HG03025 (cell line): Measurements from ENCODE around the gene ASTL.
"Not testable (repeated sequence)": the region's sequence is repeated elsewhere in the genome, so short reads cannot be mapped to it uniquely, and the experiment has no call there.

ENCODE experiments used
- ATAC-seq: cut with Tn5 transposase; IDR thresholded peaks from one replicate; pipeline ENCODE4 v1.9.1; 2021; ENCODE audit warnings: mild to moderate bottlenecking, moderate library complexity; ENCODE audit not compliant: unreplicated experiment, low FRiP score

The ASTL gene

DNA sequence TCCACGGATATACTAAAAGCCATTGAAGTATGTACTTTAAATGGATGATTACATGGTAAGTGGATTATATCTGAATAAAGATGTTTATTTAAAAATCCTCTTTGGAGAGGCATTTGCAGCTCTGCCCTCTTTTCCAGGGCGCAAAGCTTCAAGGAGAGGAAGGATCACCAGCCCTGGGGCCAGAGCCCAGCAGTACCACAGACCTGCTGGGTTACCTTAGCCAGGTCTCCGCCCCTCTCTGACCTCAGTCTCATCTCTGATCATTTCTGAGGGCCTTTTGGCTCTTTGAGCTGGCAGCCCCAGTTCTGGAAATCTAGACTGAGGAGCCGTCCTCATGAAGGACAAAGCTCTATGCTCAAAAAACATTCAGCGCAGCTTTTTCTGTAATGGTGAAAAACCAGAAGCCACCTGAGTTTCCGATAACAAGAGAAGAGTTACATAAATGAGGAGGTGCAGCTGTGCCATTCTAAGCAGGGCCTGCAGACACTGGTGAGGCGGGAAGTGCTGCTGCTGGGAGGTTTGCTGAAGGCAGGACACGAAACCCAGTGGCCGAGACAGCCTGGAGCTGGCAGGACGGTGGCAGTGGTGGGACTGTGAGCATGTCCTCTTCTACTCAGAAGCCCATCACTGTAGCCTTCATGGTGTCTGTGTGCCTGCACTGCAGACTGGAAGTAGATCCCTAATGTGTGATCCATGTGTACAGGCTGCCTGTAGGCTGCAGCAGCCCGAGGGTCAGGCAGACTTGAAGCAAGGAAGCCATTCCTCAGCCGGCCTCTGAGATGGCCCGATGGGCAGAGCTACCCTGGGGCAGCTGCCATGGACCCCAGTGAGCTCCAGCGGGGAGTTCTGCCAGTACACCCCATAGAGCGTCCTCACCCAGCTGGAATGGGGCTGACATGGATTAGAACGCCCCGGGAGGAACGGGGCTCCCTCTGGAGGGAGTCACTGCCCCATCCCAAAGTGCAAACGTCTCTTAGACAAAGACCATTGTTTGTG, 49.7 kb downstream of the ASTL start:
- ATAC-seq, result no peak

GRCh38 chr2:96087130-96087529, 51.2 kb downstream of the ASTL start:
- no peak for ATAC-seq

DNA sequence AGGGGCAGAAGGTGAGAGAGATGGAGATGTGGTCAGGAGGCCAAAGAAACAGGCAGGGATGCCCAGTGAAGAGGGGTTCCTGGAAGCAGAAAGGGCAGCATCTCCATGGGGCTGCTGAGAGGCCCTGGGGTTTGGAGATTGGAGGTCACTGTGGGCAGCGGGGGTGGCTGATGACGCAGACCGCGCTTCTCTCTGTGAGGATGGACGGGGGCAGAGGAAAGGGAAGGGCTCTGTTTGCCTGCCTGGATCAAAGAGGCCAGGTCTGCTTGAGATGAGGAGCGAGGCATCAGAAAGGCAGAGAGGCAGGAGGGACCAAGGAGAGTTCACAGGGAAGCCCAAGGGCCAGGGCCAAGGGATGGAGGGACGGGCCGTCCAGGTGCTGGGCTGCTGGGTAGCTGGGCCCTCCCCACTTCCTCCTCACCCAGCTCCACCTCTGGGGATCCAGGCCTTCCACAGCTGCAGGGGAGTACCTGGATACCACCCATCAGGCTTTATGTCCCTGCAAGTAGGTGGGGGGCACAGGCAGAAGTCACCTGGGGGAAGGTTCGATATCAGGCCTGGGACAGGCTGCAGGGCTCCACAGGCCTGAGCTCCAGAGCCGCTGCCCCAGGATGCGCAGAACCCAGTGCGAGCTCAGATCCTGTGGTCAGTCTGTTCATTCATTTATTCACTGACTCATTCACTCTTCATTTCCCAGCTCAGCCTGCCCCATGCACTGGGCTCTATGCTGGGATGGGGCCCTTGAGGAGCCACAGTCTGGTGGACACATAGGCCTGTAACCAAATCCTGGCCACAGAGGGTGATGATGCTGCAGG, 52.6 kb downstream of the ASTL start:
- no peak for ATAC-seq

GRCh38 chr2:96084858-96085518, 53.3 kb downstream of the ASTL start:
- not testable (repeated sequence) for ATAC-seq

- no peak for ATAC-seq
Measured at GRCh38 chr2:96083989-96084857, 54.1 kb downstream of the ASTL start.

DNA sequence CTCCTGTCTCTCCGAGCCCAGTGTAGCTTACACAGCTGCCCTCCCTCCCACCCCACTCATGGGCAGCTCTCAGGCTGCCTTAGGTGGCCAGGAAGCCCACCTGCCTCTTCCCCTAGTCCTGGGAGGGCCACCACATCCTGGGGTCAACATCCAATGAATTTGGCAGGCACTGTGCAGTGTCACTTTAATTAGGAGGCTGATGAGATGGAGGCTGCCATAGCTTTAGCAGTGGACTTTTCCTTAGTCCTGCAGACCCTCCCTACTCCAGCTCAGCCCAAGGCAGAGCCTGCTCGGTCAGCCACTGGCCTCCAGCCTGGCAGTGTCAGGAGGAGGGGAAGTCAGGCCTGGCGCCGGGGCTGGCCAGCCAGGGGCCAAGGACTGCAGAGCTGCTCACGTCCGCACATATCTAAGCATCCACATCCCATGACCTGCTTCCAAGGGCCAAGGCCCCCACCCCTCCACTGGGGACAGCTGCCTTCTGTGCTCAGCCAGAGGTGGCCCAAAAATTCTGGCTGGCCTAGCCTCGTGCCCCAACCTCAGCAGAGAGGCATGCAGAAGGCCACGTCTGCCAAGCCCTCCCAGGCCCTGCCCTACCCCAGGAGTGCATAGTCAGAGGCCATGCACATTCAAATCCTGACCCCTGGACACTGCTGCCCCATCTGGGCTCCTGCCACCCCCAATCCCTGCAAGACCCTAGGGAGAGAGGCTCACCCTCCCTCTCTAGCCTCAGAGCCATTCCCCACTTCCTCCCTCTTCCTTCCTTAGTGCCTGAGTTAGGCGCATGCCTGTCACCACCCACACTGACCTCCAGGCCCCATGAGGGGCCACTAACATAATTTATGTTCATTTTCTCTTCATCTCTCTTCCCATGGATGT, 55.0 kb downstream of the ASTL start:
- ATAC-seq, result no peak

DNA sequence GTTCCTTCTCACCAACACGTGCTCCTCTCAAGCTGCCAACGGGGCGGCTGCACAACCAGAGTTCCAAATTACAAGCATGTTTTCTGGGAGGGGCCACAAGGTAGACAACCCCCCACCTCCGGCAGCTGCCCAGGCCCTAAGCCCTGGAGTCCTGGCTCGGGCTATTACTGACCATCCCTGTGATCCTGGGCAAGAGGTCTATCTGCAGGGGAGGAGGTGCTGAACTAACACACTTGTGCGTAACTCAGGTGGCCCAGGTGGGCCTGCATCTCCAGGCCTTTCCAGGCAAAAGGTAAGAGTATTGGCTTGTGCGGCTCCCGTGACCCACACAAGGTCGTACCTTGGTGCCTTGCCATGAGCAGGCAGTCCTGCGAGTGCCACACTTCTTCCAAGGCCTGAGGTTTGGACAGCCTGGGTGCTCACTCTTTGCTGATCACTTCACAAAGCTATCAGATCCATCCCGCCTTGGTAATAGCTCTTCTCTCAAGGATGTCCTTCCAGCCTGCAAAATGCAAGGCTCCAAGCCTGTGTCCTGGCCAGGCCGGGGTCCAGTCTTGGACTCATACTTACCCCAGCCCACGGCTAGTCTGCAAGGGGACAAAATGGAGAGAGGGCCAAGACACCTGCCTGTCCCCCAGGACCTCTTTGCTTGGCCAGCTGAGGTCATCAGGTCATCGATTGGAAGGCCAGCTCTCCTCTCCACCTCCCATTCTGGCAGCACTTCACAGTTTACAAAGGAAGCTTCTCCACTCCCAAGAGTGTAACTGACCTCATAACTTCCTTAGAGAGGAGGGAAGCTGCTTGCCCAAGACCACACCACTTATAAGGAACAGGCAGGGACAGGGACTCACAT, 55.9 kb downstream of the ASTL start:
- no peak for ATAC-seq

DNA sequence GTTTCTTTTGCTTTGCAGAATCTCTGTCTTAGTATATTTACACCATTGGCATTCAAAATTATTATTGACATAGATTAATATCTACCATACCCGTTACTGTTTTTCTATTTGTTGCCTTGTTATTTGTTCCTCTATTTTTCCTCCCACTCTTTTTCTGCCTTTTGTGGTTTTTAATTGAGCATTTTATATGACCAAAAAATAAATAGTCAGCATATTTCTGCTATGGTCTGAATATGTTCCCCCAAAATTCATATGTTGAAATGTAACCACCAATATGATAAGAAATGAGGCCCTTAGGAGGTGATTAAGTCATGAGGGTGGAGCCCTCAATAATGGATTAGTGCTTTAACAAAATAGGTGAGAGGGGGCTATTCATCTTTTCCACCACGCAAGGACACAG, 57.3 kb downstream of the ASTL start:
- no peak for ATAC-seq

- no peak for ATAC-seq
Measured at GRCh38 chr2:96075199-96075771, 63.0 kb downstream of the ASTL start.

GRCh38 chr2:96074156-96074555, 64.1 kb downstream of the ASTL start:
- ATAC-seq, result no peak

DNA sequence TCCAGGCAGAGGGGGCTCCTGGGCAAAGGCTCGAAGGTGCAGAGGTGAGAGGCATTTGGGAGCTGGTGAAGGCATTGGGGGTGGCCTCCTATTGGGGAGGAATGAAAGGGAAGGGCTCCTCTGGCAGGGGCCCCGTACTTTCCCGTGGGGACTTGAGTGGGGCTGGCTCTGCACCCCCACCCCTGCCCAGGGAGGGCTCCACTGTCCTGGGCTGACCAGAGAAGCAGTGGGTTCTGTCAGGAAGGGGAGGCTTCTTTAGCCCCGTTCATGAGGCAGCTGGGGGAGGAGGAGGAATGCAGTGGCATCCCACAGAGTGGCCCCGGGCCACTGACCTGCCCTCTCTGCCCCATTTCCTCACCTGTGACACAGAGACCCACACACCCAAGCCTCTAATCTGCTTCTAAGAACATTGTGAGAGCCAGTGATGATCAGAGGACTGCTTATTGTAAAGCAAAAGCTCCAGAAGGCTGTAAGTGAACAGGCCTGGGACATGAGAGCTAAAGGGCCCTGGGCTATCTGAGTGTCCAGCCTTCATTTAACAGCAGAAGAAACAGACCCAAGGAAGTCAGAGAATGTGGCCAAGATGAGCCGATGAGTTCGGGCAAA, 65.0 kb downstream of the ASTL start:
- ATAC-seq, result no peak
